SU-DHL-6 (cell line): ENCODE data around the gene HAT1.

Experiments
- H2AFZ ChIP-seq: fragments of 200-600 bp; sonication (generic); 2 replicates; pipeline ENCODE4 v1.6.1; 2014; ENCODE audit warnings: low read depth, mild to moderate bottlenecking, moderate library complexity, mixed read lengths, antibody characterized with exemption, low read length; ENCODE audit not compliant: severe bottlenecking
- H3F3A ChIP-seq: fragments of 200-600 bp; shearing (Covaris generic); 2 replicates; pipeline ENCODE4 v1.6.0; 2016; ENCODE audit warnings: antibody characterized with exemption, mild to moderate bottlenecking; ENCODE audit not compliant: insufficient read depth
- H3K27ac ChIP-seq: fragments of 200-600 bp; sonication (generic); 2 replicates; pipeline ENCODE4 v1.5.1; 2016; ENCODE audit warnings: low read depth, mild to moderate bottlenecking, low read length, moderate library complexity, mixed read lengths
- H3K27me3 ChIP-seq: fragments of 200-600 bp; sonication (generic), shearing (Covaris generic); 2 replicates; pipeline ENCODE4 v1.6.0; 2014; ENCODE audit warnings: mild to moderate bottlenecking, low read length
- H3K36me3 ChIP-seq: fragments of 200-600 bp; sonication (generic); 2 replicates; pipeline ENCODE4 v1.6.1; 2014; ENCODE audit warnings: mild to moderate bottlenecking, low read length, mixed read lengths
- H3K4me2 ChIP-seq: fragments of 300-600, 200-600 bp; shearing (Covaris generic), sonication (generic); 2 replicates; pipeline ENCODE4 v1.6.0; 2014; ENCODE audit warnings: low read length, low read depth, mild to moderate bottlenecking; ENCODE audit not compliant: poor library complexity, severe bottlenecking
- H3K4me3 ChIP-seq: fragments of 200-600 bp; sonication (generic); 2 replicates; pipeline ENCODE4 v1.5.1; 2014; ENCODE audit warnings: antibody characterized with exemption, low read length, mild to moderate bottlenecking, mixed read lengths; ENCODE audit not compliant: insufficient read depth, poor library complexity, severe bottlenecking
- H3K79me2 ChIP-seq: fragments of 200-600 bp; sonication (generic); 2 replicates; pipeline ENCODE4 v1.6.1; 2014; ENCODE audit warnings: mild to moderate bottlenecking, low read length, moderate library complexity; ENCODE audit not compliant: insufficient read depth
- H3K9ac ChIP-seq: fragments of 200-600 bp; sonication (generic); 2 replicates; pipeline ENCODE4 v1.7.0; 2014; ENCODE audit warnings: mild to moderate bottlenecking, low read length
- H3K9me2 ChIP-seq: fragments of 200-600 bp; sonication (generic); replicated peaks from 2 replicates; pipeline ENCODE4 v1.6.1; 2014; ENCODE audit warnings: low read length; ENCODE audit not compliant: insufficient read depth
- H3K9me3 ChIP-seq: fragments of 200-600 bp; sonication (generic); 2 replicates; pipeline ENCODE4 v1.6.1; 2014; ENCODE audit warnings: low read length, mixed read lengths; ENCODE audit not compliant: insufficient read depth
- H4K20me1 ChIP-seq: fragments of 200-600 bp; sonication (generic); 2 replicates; pipeline ENCODE4 v1.6.1; 2014; ENCODE audit warnings: low read depth, mild to moderate bottlenecking, antibody characterized with exemption, low read length, moderate library complexity, mixed read lengths
- CTCF ChIP-seq: fragments of 200-600 bp; sonication (generic); IDR thresholded peaks from one replicate; pipeline ENCODE4 v1.5.1; 2017; ENCODE audit warnings: antibody characterized with exemption, mild to moderate bottlenecking, low read length, moderate library complexity; ENCODE audit not compliant: insufficient read depth, poor library complexity, severe bottlenecking
- EZH2phosphoT487 ChIP-seq: fragments of 200-600 bp; sonication (generic), shearing (Covaris generic); conservative IDR thresholded peaks from 2 replicates; pipeline ENCODE4 v1.6.1; 2018; ENCODE audit warnings: mild to moderate bottlenecking, antibody characterized with exemption, low read length, moderate library complexity, mixed read lengths

Gene HAT1

GRCh38 chr2:171908235-171908634, 14.0 kb upstream of the HAT1 start:
- Histone ChIP-seq H3K27ac (no peak overlapping the region), H3K9me2 (no peaks in the 10 kb centered on the region), H3K36me3 (no peaks in the 10 kb centered on the region), H3K79me2 (no peaks in the 10 kb centered on the region), H3K4me2 (no peak overlapping the region), H3K9ac (no peak overlapping the region), H3K4me3 (no peak overlapping the region), H2AFZ (no peak overlapping the region), H4K20me1 (no peaks in the 10 kb centered on the region), H3F3A (no peaks in the 10 kb centered on the region), H3K9me3 (no peaks in the 10 kb centered on the region), H3K27me3 (no peaks in the 10 kb centered on the region)
- TF ChIP-seq CTCF (no peak), EZH2phosphoT487 (no peak)

- Histone ChIP-seq H3K36me3 (no peaks in the 10 kb centered on the region), H4K20me1 (no peaks in the 10 kb centered on the region), H3K9me2 (no peaks in the 10 kb centered on the region), H3K9ac (no peak overlapping the region), H2AFZ (no peak overlapping the region), H3K9me3 (no peaks in the 10 kb centered on the region), H3K79me2 (no peaks in the 10 kb centered on the region), H3K4me3 (no peak overlapping the region), H3F3A (no peaks in the 10 kb centered on the region), H3K4me2 (no peak overlapping the region), H3K27ac (no peak overlapping the region), H3K27me3 (no peaks in the 10 kb centered on the region)
- no peak for TF ChIP-seq EZH2phosphoT487
- TF ChIP-seq CTCF: no peak
Observed at GRCh38 chr2:171909266-171909665, 13.0 kb upstream of the HAT1 start.

- H3K9me3 ChIP-seq: no peaks in the 10 kb centered on the region
- H3K9me2 ChIP-seq: no peaks in the 10 kb centered on the region
- H3F3A ChIP-seq: no peaks in the 10 kb centered on the region
- no peak overlapping the region for H3K9ac ChIP-seq
- H3K36me3 ChIP-seq: no peaks in the 10 kb centered on the region
- no peak overlapping the region for H3K4me3 ChIP-seq
- TF ChIP-seq CTCF (no peak), EZH2phosphoT487 (no peak)
- H3K79me2 ChIP-seq: no peaks in the 10 kb centered on the region
- no peak overlapping the region for H3K4me2 ChIP-seq
- H3K27ac ChIP-seq: no peak overlapping the region
- H2AFZ ChIP-seq: no peak overlapping the region
- no peaks in the 10 kb centered on the region for H4K20me1 ChIP-seq
- H3K27me3 ChIP-seq: no peaks in the 10 kb centered on the region
Observed at GRCh38 chr2:171910494-171910893, 11.8 kb upstream of the HAT1 start.

- Histone ChIP-seq H3K4me2 (no peak overlapping the region), H2AFZ (no peak overlapping the region), H3K79me2 (no peaks in the 10 kb centered on the region), H3K9me2 (no peaks in the 10 kb centered on the region), H3F3A (no peaks in the 10 kb centered on the region), H4K20me1 (no peaks in the 10 kb centered on the region), H3K27ac (no peak overlapping the region), H3K9me3 (no peaks in the 10 kb centered on the region), H3K36me3 (no peaks in the 10 kb centered on the region), H3K9ac (no peak overlapping the region), H3K27me3 (no peaks in the 10 kb centered on the region), H3K4me3 (no peak overlapping the region)
- TF ChIP-seq EZH2phosphoT487: no peak
- no peak for TF ChIP-seq CTCF
Observed at GRCh38 chr2:171913517-171913916, 8.7 kb upstream of the HAT1 start.
